WERI-Rb-1 (cell line): Measurements from ENCODE around the gene NGFR.

Source experiments
- DNase-seq: peaks from one replicate; pipeline ENCODE4 v3.0.0-alpha.2; 2020
- H3K27ac ChIP-seq: fragments of 250-450 bp; sonication (Bioruptor Pico); 2 replicates; pipeline ENCODE4 v1.5.1; 2020; ENCODE audit warnings: mild to moderate bottlenecking, moderate library complexity
- H3K27me3 ChIP-seq: fragments of 250-450 bp; sonication (Bioruptor Pico); 2 replicates; pipeline ENCODE4 v1.5.1; 2021; ENCODE audit warnings: mild to moderate bottlenecking, low read depth, moderate library complexity; ENCODE audit not compliant: insufficient read depth, severe bottlenecking
- H3K36me3 ChIP-seq: fragments of 250-450 bp; sonication (Bioruptor Pico); 2 replicates; pipeline ENCODE4 v1.5.1; 2020; ENCODE audit warnings: mild to moderate bottlenecking, moderate library complexity
- H3K4me3 ChIP-seq: 2 replicates; pipeline ENCODE4 v1.5.1; 2011; ENCODE audit warnings: low read depth, mild to moderate bottlenecking, control low read depth, low read length
- H3K9me3 ChIP-seq: fragments of 250-450 bp; sonication (Bioruptor Pico); 2 replicates; pipeline ENCODE4 v1.5.1; 2021; ENCODE audit warnings: mild to moderate bottlenecking, moderate library complexity; ENCODE audit not compliant: severe bottlenecking
- CTCF ChIP-seq: IDR thresholded peaks from 2 replicates; pipeline ENCODE4 v1.5.1; 2011; ENCODE audit warnings: low read depth, mild to moderate bottlenecking, control low read depth, inconsistent platforms, low read length

Gene NGFR

GRCh38 chr17:49494986-49495841 is at the start of gene NGFR:
Gene NGFR, plus strand, starts transcription at chr17:49495293. Its CDS starts 125 bp downstream, at chr17:49495418.
- DNase-seq, result peak; percentile 65

GRCh38 chr17:49445591-49445990 is 49.5 kb upstream of the NGFR start:
- no peak for DNase-seq
- Histone ChIP-seq H3K27me3 (no peaks in the 10 kb centered on the region), H3K36me3 (no peaks in the 10 kb centered on the region), H3K4me3 (no peak overlapping the region), H3K27ac (no peak overlapping the region), H3K9me3 (no peaks in the 10 kb centered on the region)
- no peak for TF ChIP-seq CTCF

More at GRCh38 chr17:49494986-49495841, at the start of gene NGFR:
- Histone ChIP-seq H3K27me3 (peaks cover 21% of the 10 kb centered on the region), H3K9me3 (peaks cover 2% of the 10 kb centered on the region), H3K27ac (no peak within 1 kb of the TSS), H3K36me3 (no peaks in the 10 kb centered on the region), H3K4me3 (peak within 1 kb of the TSS; percentile 64)
- TF ChIP-seq CTCF, result peak; percentile 54

- H3K36me3 ChIP-seq, result no peaks in the 10 kb centered on the region
- no peak overlapping the region for H3K4me3 ChIP-seq
- H3K9me3 ChIP-seq, result no peaks in the 10 kb centered on the region
- DNase-seq, result no peak
- H3K27ac ChIP-seq, result no peak overlapping the region
- H3K27me3 ChIP-seq, result no peaks in the 10 kb centered on the region
- 0 out of 2 replicates have a peak, but pooled peaks have one; percentile 22 for TF ChIP-seq CTCF
Measured at GRCh38 chr17:49447628-49448302, 47.3 kb upstream of the NGFR start.

- H3K36me3 ChIP-seq, result no peaks in the 10 kb centered on the region
- no peaks in the 10 kb centered on the region for H3K27me3 ChIP-seq
- no peak overlapping the region for H3K4me3 ChIP-seq
- H3K9me3 ChIP-seq, result no peaks in the 10 kb centered on the region
- no peak overlapping the region for H3K27ac ChIP-seq
- TF ChIP-seq CTCF, result no peak
- no peak for DNase-seq
Measured at GRCh38 chr17:49450181-49450580, 44.9 kb upstream of the NGFR start.

- Histone ChIP-seq H3K36me3 (no peaks in the 10 kb centered on the region), H3K27me3 (no peaks in the 10 kb centered on the region), H3K27ac (no peak overlapping the region), H3K4me3 (no peak overlapping the region), H3K9me3 (no peaks in the 10 kb centered on the region)
- no peak for DNase-seq
- TF ChIP-seq CTCF, result no peak
Measured at GRCh38 chr17:49450735-49451134, 44.4 kb upstream of the NGFR start.
